Esophagus squamous epithelium (tissue), 4 donors: ENCODE results near the gene SKI.

ENCODE experiments used
- CTCF ChIP-seq, 6 experiments: fragments of 450-650 bp in 4 of 6; fragments of 200-600 bp in 2 of 6; sonication (generic) in 2 of 6; IDR thresholded peaks; one replicate each; pipeline ENCODE4 v1.5.1; 2016 to 2019; ENCODE audit warnings: antibody characterized with exemption in 6 of 6, mild to moderate bottlenecking in 4 of 6, moderate library complexity in 4 of 6
- POLR2A ChIP-seq, 4 donors: fragments of 450-650 bp; IDR thresholded peaks; one replicate each; pipeline ENCODE4 v1.6.1; 2017; ENCODE audit warnings: antibody characterized with exemption in 4 of 4, mild to moderate bottlenecking in 4 of 4, moderate library complexity in 3 of 4

- TF ChIP-seq POLR2A (IDR thresholded peaks at IDR 0.05) (no peak), CTCF (IDR thresholded peaks at IDR 0.05) (no peak)
Observed at GRCh38 chr1:2179283-2180013, 48.7 kb upstream of the SKI start.
